Astrocyte of the cerebellum (primary cell): ENCODE results near the gene SNHG17.
"Not testable (repeated sequence)": the region's sequence is repeated elsewhere in the genome, so short reads cannot be mapped to it uniquely, and the experiment has no call there.

ENCODE experiments used
- DNase-seq: peaks from one replicate; pipeline ENCODE4 v3.0.0-alpha.2; 2011; ENCODE audit warnings: low read depth
- H3K4me3 ChIP-seq: 2 replicates; pipeline ENCODE4 v1.5.1; 2011; ENCODE audit warnings: mild to moderate bottlenecking, low read depth, low read length, moderate library complexity
- in situ Hi-C: cut with HindIII; loops from 2 replicates; pipeline ENCODE4 v1.10.0; 2017; ENCODE audit warnings: low sequenced_read_pairs
- TF ChIP-seq, protein P1 (sequence below): IDR thresholded peaks from 2 replicates; pipeline ENCODE4 v1.5.1; 2012; ENCODE audit warnings: low read length, low read depth, moderate library complexity, mild to moderate bottlenecking; ENCODE audit errors: missing control alignments

The SNHG17 gene

DNA sequence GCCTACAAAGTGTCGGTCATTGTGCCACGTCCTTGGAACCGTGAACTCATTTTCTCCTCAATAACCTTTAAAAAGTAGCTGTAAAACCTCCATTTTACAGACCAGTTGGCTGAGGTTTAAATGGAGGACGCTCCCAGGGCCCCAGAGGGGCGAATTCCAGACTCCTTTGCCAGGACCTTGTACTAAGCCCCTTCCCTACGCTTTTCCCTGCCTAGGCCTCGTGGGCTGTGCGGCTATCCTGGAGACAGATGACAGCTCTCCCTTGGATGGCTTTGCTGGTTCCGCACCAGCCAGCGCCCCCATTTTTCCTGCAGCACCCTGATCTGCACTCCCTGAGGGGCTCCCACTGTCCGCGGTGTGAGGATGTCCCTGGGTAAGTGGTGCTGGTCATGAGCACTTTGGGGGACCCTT, 12.1 kb upstream of the SNHG17 start:
- DNase-seq, result no peak
- in situ Hi-C loops, result no loop called here
- TF ChIP-seq, protein P1, sequence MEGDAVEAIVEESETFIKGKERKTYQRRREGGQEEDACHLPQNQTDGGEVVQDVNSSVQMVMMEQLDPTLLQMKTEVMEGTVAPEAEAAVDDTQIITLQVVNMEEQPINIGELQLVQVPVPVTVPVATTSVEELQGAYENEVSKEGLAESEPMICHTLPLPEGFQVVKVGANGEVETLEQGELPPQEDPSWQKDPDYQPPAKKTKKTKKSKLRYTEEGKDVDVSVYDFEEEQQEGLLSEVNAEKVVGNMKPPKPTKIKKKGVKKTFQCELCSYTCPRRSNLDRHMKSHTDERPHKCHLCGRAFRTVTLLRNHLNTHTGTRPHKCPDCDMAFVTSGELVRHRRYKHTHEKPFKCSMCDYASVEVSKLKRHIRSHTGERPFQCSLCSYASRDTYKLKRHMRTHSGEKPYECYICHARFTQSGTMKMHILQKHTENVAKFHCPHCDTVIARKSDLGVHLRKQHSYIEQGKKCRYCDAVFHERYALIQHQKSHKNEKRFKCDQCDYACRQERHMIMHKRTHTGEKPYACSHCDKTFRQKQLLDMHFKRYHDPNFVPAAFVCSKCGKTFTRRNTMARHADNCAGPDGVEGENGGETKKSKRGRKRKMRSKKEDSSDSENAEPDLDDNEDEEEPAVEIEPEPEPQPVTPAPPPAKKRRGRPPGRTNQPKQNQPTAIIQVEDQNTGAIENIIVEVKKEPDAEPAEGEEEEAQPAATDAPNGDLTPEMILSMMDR, result no peak

GRCh38 chr20:38446441-38447209, 11.5 kb upstream of the SNHG17 start:
- in situ Hi-C loops, result no loop called here
- TF ChIP-seq, protein P1, result peak; percentile 93
- peak overlapping the region; percentile 93 for H3K4me3 ChIP-seq
- peak; percentile 87 for DNase-seq

More for the DNA sequence above, 12.1 kb upstream of the SNHG17 start:
- peak overlapping the region; percentile 93 for H3K4me3 ChIP-seq

- peak overlapping the region; percentile 93 for H3K4me3 ChIP-seq
- no peak for DNase-seq
- in situ Hi-C loops, result no loop called here
- TF ChIP-seq, protein P1, result no peak
These were observed 10.8 kb upstream of the SNHG17 start for GRCh38 chr20:38445901-38446425.

- TF ChIP-seq, protein P1, result no peak
- DNase-seq, result no peak
These were observed 10.3 kb upstream of the SNHG17 start for GRCh38 chr20:38445381-38445796.

GRCh38 chr20:38441916-38442315, 6.8 kb upstream of the SNHG17 start:
- TF ChIP-seq, protein P1, result no peak
- no peak for DNase-seq
- in situ Hi-C loops, result no loop called here
- no peak overlapping the region for H3K4me3 ChIP-seq

More at GRCh38 chr20:38445381-38445796, 10.3 kb upstream of the SNHG17 start:
- H3K4me3 ChIP-seq, result no peak overlapping the region
- in situ Hi-C loops, result no loop called here

DNA sequence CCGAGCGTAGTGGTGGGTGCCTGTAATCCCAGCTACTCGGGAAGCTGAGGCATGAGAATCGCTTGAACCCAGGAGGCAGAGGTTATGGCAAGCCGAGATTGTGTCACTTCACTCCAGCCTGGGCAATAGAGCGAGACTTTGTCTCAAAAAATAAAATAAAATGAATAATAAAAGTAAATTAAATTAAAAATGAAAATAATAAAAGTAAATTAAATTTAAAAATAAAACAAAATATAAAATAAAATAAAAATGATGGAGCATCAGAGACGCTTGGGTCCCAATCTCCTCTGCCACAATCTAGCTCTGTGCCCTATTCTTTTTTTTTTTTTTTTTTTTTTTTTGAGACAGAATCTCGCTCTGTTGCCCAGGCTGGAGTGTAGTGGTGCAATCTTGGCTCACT, 6.0 kb upstream of the SNHG17 start:
- in situ Hi-C loops, DNase-seq, H3K4me3 ChIP-seq: not testable (repeated sequence)

- in situ Hi-C loops, result no loop called here
These were observed 2.7 kb upstream of the SNHG17 start for GRCh38 chr20:38437796-38438195.

More at GRCh38 chr20:38437796-38438195, 2.7 kb upstream of the SNHG17 start:
- TF ChIP-seq, protein P1, result no peak
- H3K4me3 ChIP-seq, result no peak overlapping the region
- DNase-seq, result no peak
